Activated naive CD8-positive, alpha-beta T cell treated with anti-CD3 and anti-CD28 coated beads for 36 hours (primary cell): ENCODE data around the gene RUNX2. TPM values are rescaled to one million over a fixed set of nuclear protein-coding genes. Genes with fewer than 3 reads are reported as not detected.

ENCODE experiments used
- DNase-seq: peaks from one replicate; pipeline ENCODE4 v3.0.0; 2021
- H3K27ac Mint-ChIP-seq: one replicate; pipeline ENCODE4 v1.8.0; 2022; ENCODE audit warnings: mild to moderate bottlenecking, moderate library complexity, mixed read lengths
- H3K27me3 Mint-ChIP-seq: one replicate; pipeline ENCODE4 v1.8.0; 2022; ENCODE audit warnings: mild to moderate bottlenecking, mixed read lengths
- H3K36me3 Mint-ChIP-seq: one replicate; pipeline ENCODE4 v1.8.0; 2021; ENCODE audit warnings: mild to moderate bottlenecking, mixed read lengths
- H3K4me1 Mint-ChIP-seq: one replicate; pipeline ENCODE4 v1.8.0; 2021; ENCODE audit warnings: mixed read lengths
- H3K4me3 Mint-ChIP-seq: one replicate; pipeline ENCODE4 v1.8.0; 2022; ENCODE audit warnings: mild to moderate bottlenecking, moderate library complexity, mixed read lengths
- H3K9me3 Mint-ChIP-seq: one replicate; pipeline ENCODE4 v1.8.0; 2022; ENCODE audit warnings: mixed read lengths
- total RNA-seq, 2 experiments: library from RNA; stranded (reverse); gene quantifications; one replicate each; pipeline ENCODE4 v1.2.3, GENCODE V29; 2021

Gene RUNX2
- total RNA-seq, 2 experiments from 2014 or later, result 4.8 to 5.8 TPM

DNA sequence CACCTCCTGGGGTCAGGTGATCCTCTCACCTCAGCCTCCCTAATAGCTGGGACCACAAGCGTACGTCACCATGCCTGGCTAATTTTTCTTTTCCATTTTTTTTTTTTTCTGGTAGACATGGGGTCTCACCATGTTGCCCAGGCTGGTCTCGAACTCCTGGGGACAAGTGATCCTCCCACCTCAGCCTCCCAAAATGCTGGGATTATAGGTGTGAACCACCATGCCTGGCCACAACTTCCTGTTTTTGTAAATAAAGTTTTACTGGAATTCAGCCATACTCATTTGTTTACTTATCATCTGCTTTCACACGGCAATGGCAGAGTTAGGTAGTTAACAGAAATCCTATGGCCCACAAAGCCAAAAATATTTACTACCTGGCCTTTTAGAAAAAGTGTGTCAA, 7.8 kb upstream of the RUNX2 start:
- Mint-ChIP-seq H3K4me3 (no peak overlapping the region), H3K27me3 (no peaks in the 10 kb centered on the region), H3K4me1 (peaks cover 48% of the 10 kb centered on the region), H3K9me3 (peaks cover 12% of the 10 kb centered on the region), H3K36me3 (peaks cover 27% of the 10 kb centered on the region), H3K27ac (peak overlapping the region; percentile 38)
- no peak for DNase-seq

GRCh38 chr6:45323656-45324224, 4.4 kb upstream of the RUNX2 start:
- peak overlapping the region; percentile 88 for H3K27ac Mint-ChIP-seq
- H3K4me3 Mint-ChIP-seq, result peak overlapping the region; percentile 69
- H3K4me1 Mint-ChIP-seq, result peaks cover 66% of the 10 kb centered on the region
- no peak for DNase-seq
- no peaks in the 10 kb centered on the region for H3K9me3 Mint-ChIP-seq
- H3K27me3 Mint-ChIP-seq, result no peaks in the 10 kb centered on the region
- peaks cover 5% of the 10 kb centered on the region for H3K36me3 Mint-ChIP-seq

DNA sequence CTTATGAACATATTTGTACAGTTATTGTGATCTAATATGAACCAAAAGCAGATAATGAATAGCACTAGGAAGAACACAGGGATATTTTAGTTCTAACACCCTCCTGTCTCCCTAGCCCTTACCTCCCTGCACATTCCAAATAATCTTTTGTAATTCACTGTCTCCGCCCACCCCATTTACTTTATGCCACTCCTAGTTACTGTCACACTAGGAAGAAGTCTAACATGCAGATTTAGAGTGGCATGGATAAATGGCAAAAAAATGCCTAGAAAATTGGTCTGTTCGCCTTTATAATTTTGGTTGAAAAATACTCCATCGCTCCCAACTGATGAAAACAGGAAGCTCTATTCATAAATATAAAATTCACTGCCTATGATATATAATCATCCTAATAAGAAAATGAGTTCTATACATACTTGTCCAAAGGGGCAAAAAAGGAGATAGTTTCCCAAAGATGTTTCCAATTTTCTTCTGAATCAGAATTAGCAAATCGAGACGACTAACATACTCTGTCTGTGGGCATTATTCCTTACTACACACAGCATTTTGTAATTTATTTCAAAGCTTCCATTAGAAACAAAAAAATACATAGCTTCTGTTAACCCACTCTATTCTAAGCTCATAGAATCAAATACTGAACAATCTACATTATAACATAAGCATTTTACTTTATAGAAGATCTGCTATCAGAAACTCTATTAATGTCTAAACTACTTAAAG, 1.3 kb upstream of the RUNX2 start:
- Mint-ChIP-seq H3K4me1 (peaks cover 82% of the 10 kb centered on the region), H3K27ac (peak overlapping the region; percentile 88), H3K36me3 (peaks cover 2% of the 10 kb centered on the region), H3K9me3 (no peaks in the 10 kb centered on the region), H3K4me3 (peak overlapping the region; percentile 83), H3K27me3 (no peaks in the 10 kb centered on the region)
- DNase-seq, result no peak

DNA sequence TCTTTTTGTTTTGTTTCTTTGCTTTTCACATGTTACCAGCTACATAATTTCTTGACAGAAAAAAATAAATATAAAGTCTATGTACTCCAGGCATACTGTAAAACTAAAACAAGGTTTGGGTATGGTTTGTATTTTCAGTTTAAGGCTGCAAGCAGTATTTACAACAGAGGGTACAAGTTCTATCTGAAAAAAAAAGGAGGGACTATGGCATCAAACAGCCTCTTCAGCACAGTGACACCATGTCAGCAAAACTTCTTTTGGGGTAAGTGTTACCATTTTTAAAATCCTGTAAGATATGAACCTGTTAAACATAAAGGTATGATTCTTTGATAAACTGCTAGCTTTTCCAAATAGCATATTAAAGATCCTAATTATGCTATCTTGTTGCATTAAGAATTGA, 393 bp downstream of the RUNX2 start:
- H3K36me3 Mint-ChIP-seq, result peaks cover 5% of the 10 kb centered on the region
- H3K4me3 Mint-ChIP-seq, result peak overlapping the region; percentile 83
- no peaks in the 10 kb centered on the region for H3K9me3 Mint-ChIP-seq
- no peak for DNase-seq
- no peaks in the 10 kb centered on the region for H3K27me3 Mint-ChIP-seq
- peaks cover 80% of the 10 kb centered on the region for H3K4me1 Mint-ChIP-seq
- peak overlapping the region; percentile 88 for H3K27ac Mint-ChIP-seq

DNA sequence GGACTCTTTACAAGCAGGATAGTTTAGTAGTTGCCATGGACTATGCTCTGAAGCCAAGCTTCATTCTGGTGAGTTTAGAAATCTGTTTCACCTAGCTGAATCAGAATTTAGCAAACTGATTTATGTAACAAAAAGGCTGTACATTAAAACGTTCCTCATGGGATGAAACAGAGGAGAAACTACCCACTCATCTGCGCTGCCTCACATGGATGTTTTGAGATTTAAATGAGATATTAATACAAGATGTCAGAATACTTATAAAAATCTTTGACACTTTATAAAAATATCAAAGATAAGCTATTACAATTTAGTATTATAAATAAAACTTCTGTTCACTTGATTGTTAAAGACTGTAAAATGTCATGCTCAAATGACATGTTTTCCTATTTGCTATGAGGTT, 16.8 kb downstream of the RUNX2 start:
- Mint-ChIP-seq H3K36me3 (peaks cover 31% of the 10 kb centered on the region), H3K27me3 (no peaks in the 10 kb centered on the region), H3K9me3 (peaks cover 6% of the 10 kb centered on the region), H3K27ac (no peak overlapping the region), H3K4me3 (no peak overlapping the region), H3K4me1 (peaks cover 16% of the 10 kb centered on the region)
- DNase-seq, result no peak

DNA sequence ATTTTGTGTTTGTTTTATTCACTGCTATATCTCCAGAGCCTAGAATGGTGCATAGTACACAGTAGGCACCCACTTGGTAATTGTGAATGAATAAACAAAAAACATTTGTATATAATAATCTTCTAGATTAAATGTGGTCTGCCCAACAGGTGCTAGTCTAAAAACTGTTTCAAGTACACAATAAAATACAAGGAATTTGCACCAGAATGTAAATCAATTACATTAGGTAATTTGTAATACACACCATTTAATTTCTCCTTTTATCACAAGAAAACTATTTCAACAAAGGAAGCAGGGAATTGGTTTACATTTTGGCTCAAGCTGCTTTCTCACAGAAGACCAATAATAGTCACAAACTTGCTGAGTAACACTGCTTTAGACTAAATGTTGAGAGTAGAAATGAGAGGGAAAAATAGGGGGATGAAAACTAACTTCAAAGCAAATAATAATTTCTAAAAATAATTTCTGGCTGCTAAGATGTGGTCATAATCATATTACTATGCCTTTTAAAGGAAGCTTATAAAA, 22.1 kb downstream of the RUNX2 start:
- Mint-ChIP-seq H3K4me3 (no peak overlapping the region), H3K9me3 (no peaks in the 10 kb centered on the region), H3K36me3 (peaks cover 36% of the 10 kb centered on the region), H3K27ac (no peak overlapping the region), H3K4me1 (peaks cover 30% of the 10 kb centered on the region), H3K27me3 (no peaks in the 10 kb centered on the region)
- DNase-seq, result no peak

DNA sequence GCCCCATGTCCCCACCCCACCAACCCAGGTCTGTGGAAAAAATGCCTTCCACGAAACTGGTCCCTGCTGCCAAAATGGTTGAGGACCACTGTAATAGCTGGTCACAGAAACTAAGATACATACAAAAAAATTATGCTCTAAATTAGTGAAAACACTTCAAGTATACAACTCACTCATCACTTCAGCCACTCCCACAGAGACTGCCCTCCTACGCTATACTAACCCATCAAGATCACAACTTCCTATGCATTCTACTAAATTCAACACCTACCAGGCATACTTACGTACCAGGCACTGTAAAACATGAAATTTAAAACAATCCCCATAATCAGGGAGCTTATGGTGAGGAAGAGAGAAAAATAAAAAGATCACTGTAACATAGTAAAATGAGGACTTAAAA, 22.9 kb downstream of the RUNX2 start:
- no peaks in the 10 kb centered on the region for H3K27me3 Mint-ChIP-seq
- H3K27ac Mint-ChIP-seq, result no peak overlapping the region
- peaks cover 30% of the 10 kb centered on the region for H3K4me1 Mint-ChIP-seq
- DNase-seq, result no peak
- H3K4me3 Mint-ChIP-seq, result peak overlapping the region; percentile 52
- no peaks in the 10 kb centered on the region for H3K9me3 Mint-ChIP-seq
- peaks cover 33% of the 10 kb centered on the region for H3K36me3 Mint-ChIP-seq

DNA sequence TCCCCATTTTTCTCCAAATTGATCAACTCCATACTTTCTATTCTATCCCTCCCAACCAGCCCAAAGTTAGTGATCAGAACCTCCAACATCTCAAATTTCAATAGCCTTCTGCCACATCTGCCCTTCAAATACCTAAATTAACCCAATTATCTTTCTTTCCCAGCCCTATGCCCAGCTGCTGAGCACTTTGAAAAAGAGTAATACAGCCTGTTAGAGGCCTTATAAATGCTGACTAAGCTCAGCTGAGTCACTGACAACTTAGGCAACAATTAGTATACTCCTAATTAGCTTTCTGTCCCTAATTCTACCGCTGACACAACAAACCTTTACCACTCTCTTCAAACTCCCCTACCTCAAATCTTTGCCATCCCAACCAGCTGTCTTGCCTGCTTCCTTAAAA, 23.5 kb downstream of the RUNX2 start:
- DNase-seq, result no peak
- no peaks in the 10 kb centered on the region for H3K27me3 Mint-ChIP-seq
- H3K4me3 Mint-ChIP-seq, result peak overlapping the region; percentile 5
- H3K27ac Mint-ChIP-seq, result peak overlapping the region; percentile 30
- peaks cover 30% of the 10 kb centered on the region for H3K4me1 Mint-ChIP-seq
- H3K9me3 Mint-ChIP-seq, result no peaks in the 10 kb centered on the region
- peaks cover 36% of the 10 kb centered on the region for H3K36me3 Mint-ChIP-seq

DNA sequence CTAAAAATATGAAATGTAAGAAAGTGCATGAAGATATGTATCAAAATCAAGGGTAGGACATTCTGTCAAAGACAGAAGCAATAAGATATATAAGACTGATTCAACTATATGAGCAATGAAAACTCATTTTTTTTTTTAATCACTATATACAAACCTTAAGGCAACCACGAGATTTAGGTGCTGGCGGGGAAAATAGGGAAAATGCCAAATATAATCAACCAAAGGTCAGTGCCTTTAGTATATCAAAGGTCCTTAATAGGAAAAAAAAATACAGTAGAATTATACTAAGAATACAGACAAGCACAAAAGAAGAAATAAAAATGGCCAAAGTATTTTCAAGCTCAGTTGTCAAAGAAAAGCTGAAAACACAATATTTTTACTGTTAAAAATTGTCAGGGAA, 25.5 kb downstream of the RUNX2 start:
- no peak overlapping the region for H3K27ac Mint-ChIP-seq
- peaks cover 37% of the 10 kb centered on the region for H3K36me3 Mint-ChIP-seq
- no peaks in the 10 kb centered on the region for H3K27me3 Mint-ChIP-seq
- peaks cover 31% of the 10 kb centered on the region for H3K4me1 Mint-ChIP-seq
- H3K9me3 Mint-ChIP-seq, result no peaks in the 10 kb centered on the region
- DNase-seq, result no peak
- H3K4me3 Mint-ChIP-seq, result no peak overlapping the region

DNA sequence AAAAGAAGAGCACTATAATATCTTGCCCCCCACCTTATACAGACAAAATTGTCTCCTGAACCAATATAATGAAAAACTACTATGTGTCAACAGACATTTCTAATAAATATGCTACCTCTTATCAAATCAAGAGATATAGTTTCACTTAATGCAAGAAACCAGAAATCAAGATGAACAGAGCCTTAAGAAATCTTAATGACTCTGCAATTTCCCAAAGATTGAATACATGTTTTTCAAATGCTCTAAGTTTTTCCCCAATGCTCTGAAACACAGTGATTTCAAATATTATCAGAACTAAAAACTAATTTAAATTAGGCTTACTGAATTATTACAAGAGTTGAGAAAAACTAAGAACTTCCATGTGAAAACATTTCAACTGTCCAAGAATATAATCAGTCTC, 36.3 kb downstream of the RUNX2 start:
- H3K4me3 Mint-ChIP-seq, result no peak overlapping the region
- peaks cover 23% of the 10 kb centered on the region for H3K36me3 Mint-ChIP-seq
- DNase-seq, result no peak
- peaks cover 5% of the 10 kb centered on the region for H3K9me3 Mint-ChIP-seq
- no peak overlapping the region for H3K27ac Mint-ChIP-seq
- H3K27me3 Mint-ChIP-seq, result no peaks in the 10 kb centered on the region
- H3K4me1 Mint-ChIP-seq, result peaks cover 32% of the 10 kb centered on the region

DNA sequence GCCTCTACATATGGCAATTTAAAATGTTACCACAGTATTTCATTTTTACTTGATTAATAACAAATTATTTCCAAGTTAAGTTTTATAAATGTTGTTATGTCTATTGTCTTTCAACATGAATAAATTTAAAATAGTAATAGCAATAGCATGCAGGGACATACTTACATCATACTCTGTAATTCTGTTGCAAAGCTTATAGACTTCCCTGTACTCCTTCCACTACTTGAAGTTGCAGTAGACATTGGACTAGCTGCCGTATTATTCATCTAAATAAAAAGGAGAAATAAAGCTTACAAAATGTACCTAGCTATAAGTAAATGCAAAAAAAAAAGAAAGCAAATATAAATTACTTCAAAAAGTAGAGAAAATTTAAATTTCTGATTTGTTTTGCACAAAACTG, 36.9 kb downstream of the RUNX2 start:
- Mint-ChIP-seq H3K36me3 (peaks cover 29% of the 10 kb centered on the region), H3K27ac (no peak overlapping the region), H3K4me3 (no peak overlapping the region), H3K9me3 (peaks cover 5% of the 10 kb centered on the region), H3K27me3 (no peaks in the 10 kb centered on the region), H3K4me1 (peaks cover 34% of the 10 kb centered on the region)
- no peak for DNase-seq

GRCh38 chr6:45366534-45366933, 38.4 kb downstream of the RUNX2 start:
- DNase-seq, result no peak
- Mint-ChIP-seq H3K27me3 (no peaks in the 10 kb centered on the region), H3K27ac (peak overlapping the region; percentile 0), H3K36me3 (peaks cover 27% of the 10 kb centered on the region), H3K9me3 (peaks cover 5% of the 10 kb centered on the region), H3K4me3 (no peak overlapping the region), H3K4me1 (peaks cover 42% of the 10 kb centered on the region)

DNA sequence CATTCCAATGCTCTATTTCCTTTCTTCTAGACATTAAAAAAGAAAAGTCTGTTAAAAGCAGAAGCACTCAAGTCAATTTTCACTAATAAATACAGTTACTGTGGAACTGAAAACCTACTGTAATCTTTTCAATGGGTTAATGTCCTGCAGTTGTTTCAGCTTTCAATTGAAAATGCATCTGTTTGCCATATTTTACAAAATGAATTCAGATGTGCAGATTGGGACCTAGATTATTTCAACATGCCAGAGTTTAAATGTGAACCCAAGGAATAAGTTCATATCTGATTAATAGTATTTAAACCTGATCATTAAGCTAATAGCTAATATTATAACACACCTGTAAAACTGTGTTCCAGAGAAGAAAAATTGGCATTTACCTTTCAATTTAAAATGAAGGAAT, 39.9 kb downstream of the RUNX2 start:
- Mint-ChIP-seq H3K4me3 (no peak overlapping the region), H3K27ac (no peak overlapping the region), H3K4me1 (peaks cover 49% of the 10 kb centered on the region)

DNA sequence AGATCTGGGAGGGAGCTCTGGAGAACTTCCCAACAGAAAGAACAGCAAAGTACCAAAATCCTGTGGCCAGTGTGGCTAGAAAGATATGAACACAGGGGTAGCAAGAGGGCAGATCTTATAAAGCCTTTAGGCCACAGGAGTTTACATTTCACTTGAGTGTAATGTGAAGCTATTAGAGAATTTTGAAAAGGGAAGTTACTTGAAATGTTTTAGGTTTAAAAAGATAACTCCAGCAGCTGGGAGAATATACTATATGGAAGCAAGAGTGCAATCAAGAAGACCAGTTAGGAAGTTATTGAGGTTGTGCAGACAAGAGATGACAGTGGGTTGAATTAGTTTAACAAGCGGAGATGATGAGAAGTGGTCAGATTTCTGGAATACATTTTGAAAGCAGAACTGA, 41.7 kb downstream of the RUNX2 start:
- peaks cover 49% of the 10 kb centered on the region for H3K4me1 Mint-ChIP-seq

More for the DNA sequence above, 39.9 kb downstream of the RUNX2 start:
- no peaks in the 10 kb centered on the region for H3K27me3 Mint-ChIP-seq
- DNase-seq, result no peak
- H3K9me3 Mint-ChIP-seq, result peaks cover 5% of the 10 kb centered on the region
- H3K36me3 Mint-ChIP-seq, result peaks cover 23% of the 10 kb centered on the region

GRCh38 chr6:45371924-45372573, 43.9 kb downstream of the RUNX2 start:
- Mint-ChIP-seq H3K36me3 (peaks cover 19% of the 10 kb centered on the region), H3K4me3 (no peak overlapping the region), H3K9me3 (no peaks in the 10 kb centered on the region), H3K27me3 (no peaks in the 10 kb centered on the region), H3K4me1 (peaks cover 60% of the 10 kb centered on the region), H3K27ac (no peak overlapping the region)
- DNase-seq, result no peak

More for the DNA sequence above, 41.7 kb downstream of the RUNX2 start:
- H3K27ac Mint-ChIP-seq, result peak overlapping the region; percentile 9
- H3K27me3 Mint-ChIP-seq, result no peaks in the 10 kb centered on the region
- no peak overlapping the region for H3K4me3 Mint-ChIP-seq
- DNase-seq, result no peak
- peaks cover 25% of the 10 kb centered on the region for H3K36me3 Mint-ChIP-seq
- peaks cover 5% of the 10 kb centered on the region for H3K9me3 Mint-ChIP-seq
